ENCODE results near the gene CASP10.

Gene CASP10

GRCh38 chr2:201233192-201233811 lies 50.4 kb downstream of the CASP10 start:
- DNase-seq (ENCODE audit: low spot score) = no peak

DNA sequence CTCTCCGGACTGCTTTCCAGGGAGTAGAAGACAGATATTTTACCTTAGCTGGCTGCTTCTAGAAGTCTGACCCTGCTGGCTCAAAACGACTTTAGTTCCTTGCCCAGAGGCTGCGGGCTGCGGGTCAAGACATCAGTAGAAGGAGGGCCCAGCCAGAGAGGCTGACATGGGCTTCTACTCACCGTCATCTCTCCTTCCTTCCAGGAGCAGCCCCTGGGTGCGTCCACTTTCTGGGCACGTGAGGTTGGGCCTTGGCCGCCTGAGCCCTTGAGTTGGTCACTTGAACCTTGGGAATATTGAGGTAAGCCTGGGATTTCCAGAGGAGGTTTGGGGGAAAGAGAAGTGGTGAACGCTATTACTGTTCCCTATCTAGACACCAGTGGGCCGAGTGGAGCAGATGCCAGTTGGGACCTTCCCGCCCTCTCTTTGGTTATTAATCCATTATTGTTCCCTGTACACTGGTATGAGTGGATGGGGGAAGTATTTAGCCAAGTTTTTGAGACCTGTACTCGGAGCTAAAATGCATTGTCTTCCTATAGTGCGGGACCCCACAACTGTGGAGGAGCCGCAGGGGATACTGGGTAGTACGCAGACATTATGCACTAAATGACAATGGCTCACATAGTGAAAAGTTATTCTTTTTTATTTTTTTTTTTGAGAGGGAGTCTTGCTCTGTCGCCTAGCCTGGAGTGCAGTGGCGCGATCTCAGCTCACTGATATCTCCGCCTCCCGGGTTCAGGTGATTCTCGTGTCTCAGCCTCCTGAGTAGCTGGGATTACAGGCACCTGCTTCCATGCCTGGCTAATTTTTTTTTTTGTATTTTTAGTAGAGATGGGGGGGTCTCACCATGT lies 51.1 kb downstream of the CASP10 start:
- DNase-seq (ENCODE audit: low spot score) = no peak

- peak; percentile 24 for DNase-seq (ENCODE audit: low spot score)
Observed at GRCh38 chr2:201234663-201235135, 51.8 kb downstream of the CASP10 start.

- DNase-seq (ENCODE audit: low spot score) = peak; percentile 83
Observed at GRCh38 chr2:201235860-201236811, 53.2 kb downstream of the CASP10 start.

- DNase-seq (ENCODE audit: low spot score) = peak; percentile 54
Observed at GRCh38 chr2:201237486-201238123, 54.7 kb downstream of the CASP10 start.

DNA sequence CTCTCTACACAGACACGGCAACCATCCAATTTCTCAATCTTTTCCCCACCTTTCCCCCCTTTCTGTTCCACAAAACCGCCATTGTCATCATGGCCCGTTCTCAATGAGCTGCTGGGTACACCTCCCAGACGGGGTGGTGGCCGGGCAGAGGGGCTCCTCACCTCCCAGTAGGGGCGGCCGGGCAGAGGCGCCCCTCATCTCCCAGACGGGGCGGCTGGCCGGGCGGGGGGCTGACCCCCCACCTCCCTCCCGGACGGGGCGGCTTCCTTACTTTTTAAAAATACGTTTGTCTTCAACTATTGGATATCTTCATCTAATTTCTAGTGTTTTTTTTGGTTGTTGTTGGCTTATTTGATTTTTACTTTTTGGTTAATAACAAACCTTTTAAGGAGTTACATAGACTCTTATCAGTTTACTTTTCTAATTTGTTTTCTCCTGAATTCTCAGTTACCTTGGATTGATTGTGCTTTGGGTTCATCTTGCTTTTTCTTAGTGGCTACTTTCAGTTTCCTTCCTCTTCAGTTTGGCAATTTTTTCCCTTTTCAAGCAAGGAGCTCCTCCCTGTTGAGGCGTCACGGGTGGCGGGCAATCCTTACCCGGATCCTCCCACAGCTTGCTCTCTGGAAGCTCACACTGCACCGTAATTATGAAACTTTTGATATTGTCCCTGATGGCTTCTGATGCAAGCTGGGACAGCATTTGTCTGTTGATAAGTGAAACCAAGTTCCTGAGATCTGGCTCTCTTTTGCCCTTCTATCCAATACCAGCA lies 56.4 kb downstream of the CASP10 start:
- DNase-seq (ENCODE audit: low spot score) = peak; percentile 77

- DNase-seq (ENCODE audit: low spot score) = no peak
Observed at GRCh38 chr2:201242571-201243277, 59.8 kb downstream of the CASP10 start.

DNA sequence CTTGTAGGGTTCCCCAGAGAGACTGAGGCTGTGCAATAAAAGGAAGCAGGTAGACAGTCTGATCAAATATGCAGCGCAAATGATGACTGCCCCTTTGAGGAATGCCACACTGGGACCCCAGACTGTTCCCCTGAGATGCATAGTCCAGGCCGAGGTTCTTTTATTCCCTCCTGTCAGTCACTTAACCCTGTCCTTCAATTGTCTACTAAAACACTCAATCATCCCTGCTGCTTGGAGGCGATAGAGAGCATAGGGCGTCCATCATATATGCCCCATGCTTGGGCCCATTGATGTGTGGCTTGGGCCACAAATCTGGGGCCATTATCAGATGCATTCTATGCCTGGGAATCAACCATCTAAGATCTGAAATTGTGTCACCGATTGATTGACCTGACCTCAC lies 61.9 kb downstream of the CASP10 start:
- no peak for DNase-seq (ENCODE audit: low spot score)

DNA sequence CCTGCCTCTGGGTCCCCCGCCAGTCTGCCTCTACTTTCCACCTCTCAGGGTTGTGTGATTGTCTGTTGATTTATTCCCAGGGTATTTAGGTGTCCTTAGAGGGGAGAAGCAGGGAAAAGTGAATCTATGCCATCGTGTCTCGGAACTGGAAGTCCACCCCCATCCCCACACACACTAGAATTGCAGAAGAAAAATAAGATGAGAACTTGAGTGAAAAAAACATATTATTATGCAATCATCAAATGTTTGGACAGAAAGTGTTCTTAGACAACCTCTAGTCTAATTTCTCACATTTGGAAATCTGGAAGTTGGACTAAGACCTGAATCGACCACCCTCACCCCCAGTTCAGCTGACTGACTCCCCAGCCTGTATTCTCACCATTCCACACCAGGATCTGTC lies 63.3 kb downstream of the CASP10 start:
- no peak for DNase-seq (ENCODE audit: low spot score)

DNA sequence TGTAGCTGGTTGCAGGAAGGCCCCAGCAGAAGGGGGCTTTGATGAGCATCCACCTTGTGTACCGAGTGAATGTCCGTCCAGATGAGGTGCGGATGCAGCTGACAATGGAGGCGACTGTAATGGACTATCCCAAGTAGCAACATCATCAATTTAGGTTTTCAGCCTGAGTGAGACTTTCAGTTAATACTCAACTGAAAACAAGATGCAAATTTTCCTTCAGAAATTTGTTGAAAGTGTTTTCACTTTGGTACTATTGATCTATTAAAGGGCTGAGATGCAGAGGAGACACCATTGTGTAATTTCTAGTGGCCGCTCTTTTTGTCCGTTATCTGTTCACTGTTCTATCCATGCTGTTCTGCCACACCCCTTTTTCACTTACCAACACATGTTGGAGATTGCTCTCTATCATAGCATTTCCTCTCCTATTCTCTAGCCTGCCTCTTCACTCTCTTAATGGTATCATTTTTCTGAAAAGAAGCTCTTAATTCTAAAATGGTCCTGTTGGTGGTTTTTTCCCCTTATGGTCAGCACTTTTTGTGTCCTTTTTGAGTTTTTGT lies 65.4 kb downstream of the CASP10 start:
- DNase-seq (ENCODE audit: low spot score) = no peak

GRCh38 chr2:201249889-201250288 lies 66.9 kb downstream of the CASP10 start:
- no peak for DNase-seq (ENCODE audit: low spot score)

- DNase-seq (ENCODE audit: low spot score) = no peak
Observed at GRCh38 chr2:201250741-201251140, 67.8 kb downstream of the CASP10 start.

DNA sequence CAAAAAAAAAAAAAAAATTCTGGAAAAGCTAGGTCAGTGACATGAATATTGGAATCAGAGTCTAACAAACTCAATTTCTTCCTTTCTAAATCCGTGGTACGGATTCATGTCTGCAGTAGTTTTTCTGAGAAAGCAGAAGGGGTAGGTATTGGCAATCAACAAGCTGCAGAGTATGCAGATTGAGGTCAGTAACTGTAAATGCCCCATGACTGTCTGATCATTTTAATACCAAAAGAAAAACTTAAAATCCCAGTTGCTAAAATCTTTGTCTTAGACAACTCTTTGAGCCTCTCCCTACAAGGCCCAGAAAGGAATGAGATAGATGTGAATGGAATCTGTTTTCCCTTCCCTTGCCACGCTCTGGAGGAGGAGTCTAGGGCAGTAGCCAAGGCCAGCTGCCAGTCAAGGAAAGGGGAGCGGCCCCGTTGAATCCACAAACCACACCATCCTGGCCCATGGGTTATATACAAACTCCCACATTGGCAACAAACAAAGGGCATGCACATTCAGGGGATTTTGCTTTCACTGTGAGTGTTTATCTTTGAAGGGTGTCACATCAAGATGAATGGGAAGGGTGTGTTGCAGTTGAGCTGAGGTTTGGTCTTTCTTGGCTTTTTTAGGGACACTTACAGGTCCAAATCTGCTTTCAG lies 71.3 kb downstream of the CASP10 start:
- peak; percentile 82 for DNase-seq (ENCODE audit: low spot score)

DNA sequence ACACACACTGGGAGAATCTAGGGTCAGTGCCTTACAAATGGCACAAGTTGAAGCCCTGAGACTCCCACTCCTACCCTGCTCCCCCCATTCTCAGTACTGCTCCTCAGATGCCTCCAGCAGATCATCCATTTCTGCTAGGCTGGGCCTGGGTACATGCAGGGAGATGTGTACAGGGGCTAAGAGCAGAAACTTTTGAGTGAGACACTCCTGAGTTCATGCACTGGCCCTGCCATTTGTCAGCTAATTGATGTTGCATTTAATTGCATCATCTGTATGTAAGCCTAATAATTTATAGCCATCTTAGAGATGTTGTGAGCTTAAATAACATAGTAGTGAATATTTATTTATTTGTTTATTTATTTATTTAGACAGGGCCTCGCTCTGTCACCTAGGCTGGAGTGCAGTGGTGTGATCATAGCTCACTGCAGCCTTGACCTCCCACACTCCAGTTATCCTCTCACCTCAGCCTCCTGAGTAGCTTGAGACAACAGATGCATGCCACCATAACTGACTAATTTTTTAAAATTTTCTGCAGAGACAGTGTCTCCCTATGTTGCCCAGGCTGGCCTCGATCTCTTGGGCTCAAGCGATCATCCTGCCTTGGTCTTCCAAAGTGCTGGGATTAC lies 72.6 kb downstream of the CASP10 start:
- DNase-seq (ENCODE audit: low spot score) = no peak

GRCh38 chr2:201256082-201256481 lies 73.1 kb downstream of the CASP10 start:
- no peak for DNase-seq (ENCODE audit: low spot score)

DNA sequence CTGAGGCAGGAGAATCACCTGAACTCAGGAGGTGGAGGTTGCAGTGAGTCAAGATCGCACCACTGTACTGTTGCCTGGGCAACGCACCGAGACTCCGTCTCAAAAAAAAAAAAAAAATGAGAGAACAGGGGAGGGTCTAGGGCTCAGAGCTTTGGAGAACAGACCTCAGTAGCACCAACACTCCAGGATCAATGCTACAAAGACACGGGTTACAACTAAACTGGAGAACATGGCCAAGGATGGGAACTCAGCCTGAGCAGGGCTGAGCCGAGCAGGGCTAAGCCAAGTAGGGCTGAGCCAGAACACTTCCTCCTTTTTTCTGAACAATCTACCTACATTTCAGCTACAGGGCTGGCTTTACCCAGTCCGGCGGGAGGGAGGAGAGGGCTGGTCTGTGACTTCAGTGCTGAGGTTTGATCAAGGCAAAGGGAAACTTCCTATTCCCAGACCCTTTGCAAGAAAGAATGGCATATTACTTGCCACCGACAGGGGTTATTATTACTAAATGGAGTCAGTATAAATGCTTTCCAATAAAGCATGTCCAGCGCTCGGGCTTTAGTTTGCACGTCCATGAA lies 74.5 kb downstream of the CASP10 start:
- DNase-seq (ENCODE audit: low spot score) = peak; percentile 48

GRCh38 chr2:201257956-201258665 lies 75.2 kb downstream of the CASP10 start:
- peak; percentile 76 for DNase-seq (ENCODE audit: low spot score)

Measured in GM03348 (cell line).